Stomach (tissue), 9 donors: ENCODE data around the gene NEU2. TPM values are rescaled to one million over a fixed set of nuclear protein-coding genes. Genes with fewer than 3 reads are reported as not detected.

ENCODE experiments used
- DNase-seq, 2 donors: peaks; one replicate each; pipeline versions ENCODE4 v3.0.0 to v3.0.0-alpha.2; 2013 to 2019
- H3K27ac ChIP-seq, 5 donors: fragments of 200-600 bp in 4 of 5; sonication (generic) in 4 of 5; one replicate each; pipeline ENCODE4 v1.5.1; 2013 to 2019; ENCODE audit warnings: mild to moderate bottlenecking in 1 of 5, moderate library complexity in 1 of 5
- H3K27me3 ChIP-seq, 3 donors: fragments of 200-600 bp; sonication (generic); one replicate each; pipeline ENCODE4 v1.5.1; 2017 to 2019; ENCODE audit warnings: mixed run types in 1 of 3
- H3K36me3 ChIP-seq, 4 donors: fragments of 200-600 bp; sonication (generic); 1 replicate in 3 of 4; 2 replicates in 1 of 4; pipeline ENCODE4 v1.5.1; 2016 to 2019
- H3K4me1 ChIP-seq, 4 donors: fragments of 200-600 bp; sonication (generic); one replicate each; pipeline ENCODE4 v1.5.1; 2016 to 2019
- H3K4me3 ChIP-seq, 4 donors: fragments of 200-600 bp; sonication (generic) in 3 of 4; one replicate each; pipeline ENCODE4 v1.5.1; 2016 to 2019; ENCODE audit warnings: mild to moderate bottlenecking in 1 of 4
- H3K9me3 ChIP-seq, 4 donors: fragments of 200-600 bp; sonication (generic); one replicate each; pipeline ENCODE4 v1.5.1; 2016 to 2019
- EP300 ChIP-seq: sonication (generic); formaldehyde crosslinking; IDR thresholded peaks from one replicate; pipeline ENCODE4 v1.6.1; 2017; ENCODE audit warnings: antibody characterized with exemption
- POLR2A ChIP-seq, 4 donors: fragments of 450-650 bp; IDR thresholded peaks; one replicate each; pipeline ENCODE4 v1.6.1; 2016; ENCODE audit warnings: antibody characterized with exemption in 4 of 4, control low read depth in 2 of 4, mild to moderate bottlenecking in 1 of 4, moderate library complexity in 1 of 4
- POLR2AphosphoS5 ChIP-seq, 3 donors: sonication (generic); formaldehyde crosslinking; IDR thresholded peaks; one replicate each; pipeline ENCODE4 v1.6.1; 2016; ENCODE audit warnings: antibody characterized with exemption in 3 of 3
- WGBS, 5 donors: extraction: QIAGEN DNeasy Blood & Tissue Kit in 3 of 5; methylation state at CpG; one replicate each; pipeline versions ENCODE4 v1.1.5 to v1.1.7; 2013 to 2018; 5-methylcytosine and 5-hydroxymethylcytosine counted together
- intact Hi-C: fragments of 100-400 bp; cut with DNase I; formaldehyde crosslinking; loops from one replicate; pipeline ENCODE4 v1.15.1; 2023; ENCODE audit warnings: low total_unique reads
- polyA plus RNA-seq, 3 donors: library from polyadenylated mRNA; stranded (reverse); fragments of 200-250 nt; gene quantifications; one replicate each; pipeline ENCODE4 v1.2.3, GENCODE V29; 2013
- total RNA-seq, 5 donors: library from RNA; depleted of rRNA; stranded (reverse); fragments of >200 nt; gene quantifications; one replicate each; pipeline versions ENCODE4 v1.1.0 to v1.2.3, GENCODE V29; 2014 to 2016
- TF ChIP-seq, protein P1 (sequence below), 7 experiments: fragments of 450-650 bp in 4 of 7; fragments of 200-600 bp in 3 of 7; sonication (generic) in 3 of 7; IDR thresholded peaks; one replicate each; pipeline ENCODE4 v1.5.1; 2016 to 2019; ENCODE audit warnings: antibody characterized with exemption in 7 of 7, control low read depth in 2 of 7, mild to moderate bottlenecking in 1 of 7
- donor health status: healthy with polysubstance abuse.
- donor health status: Bipolar disorder and iron deficiency.
- donor health status: healthy.

The NEU2 gene
- total and polyA plus RNA-seq, 8 donors, result not detected

DNA sequence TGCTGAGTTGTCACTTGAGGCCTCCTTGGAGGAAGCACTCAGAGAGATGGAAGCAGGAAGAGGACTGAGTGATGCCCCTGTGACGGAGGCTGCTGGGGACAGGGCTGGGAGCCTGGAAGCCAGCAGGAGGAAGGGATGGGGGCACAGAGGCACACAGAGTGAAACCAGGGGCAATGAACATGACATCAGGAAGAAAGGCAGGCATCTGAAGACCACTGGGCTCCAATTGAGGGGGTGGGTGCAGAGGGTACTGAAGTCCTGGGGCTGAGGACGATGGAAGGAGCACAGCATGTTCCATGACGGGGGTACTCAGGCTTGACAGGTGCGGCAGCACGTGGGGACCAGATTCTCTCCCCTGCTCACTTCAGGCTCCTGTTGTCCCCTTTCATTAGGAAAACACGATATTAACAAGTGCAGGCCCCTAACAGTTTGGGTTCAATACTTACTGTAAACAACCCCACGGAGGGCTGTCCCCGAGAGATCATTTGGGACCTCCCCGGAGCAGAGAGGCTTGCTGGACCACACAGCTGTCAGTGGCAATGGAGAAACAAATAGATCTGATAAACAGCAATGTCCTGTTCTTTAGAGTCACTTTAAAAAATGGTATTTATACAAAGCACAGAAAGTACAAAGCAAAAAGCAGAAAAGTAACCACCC, 36.4 kb downstream of the NEU2 start:
- 55 to 66% (median 62%) methylated on average over 9 of the region's 9 CpGs for WGBS, 5 donors
- TF ChIP-seq POLR2A (IDR thresholded peaks at IDR 0.05) (no peak), EP300 (no peak), POLR2AphosphoS5 (IDR thresholded peaks at IDR 0.05) (no peak)
- TF ChIP-seq, protein P1, sequence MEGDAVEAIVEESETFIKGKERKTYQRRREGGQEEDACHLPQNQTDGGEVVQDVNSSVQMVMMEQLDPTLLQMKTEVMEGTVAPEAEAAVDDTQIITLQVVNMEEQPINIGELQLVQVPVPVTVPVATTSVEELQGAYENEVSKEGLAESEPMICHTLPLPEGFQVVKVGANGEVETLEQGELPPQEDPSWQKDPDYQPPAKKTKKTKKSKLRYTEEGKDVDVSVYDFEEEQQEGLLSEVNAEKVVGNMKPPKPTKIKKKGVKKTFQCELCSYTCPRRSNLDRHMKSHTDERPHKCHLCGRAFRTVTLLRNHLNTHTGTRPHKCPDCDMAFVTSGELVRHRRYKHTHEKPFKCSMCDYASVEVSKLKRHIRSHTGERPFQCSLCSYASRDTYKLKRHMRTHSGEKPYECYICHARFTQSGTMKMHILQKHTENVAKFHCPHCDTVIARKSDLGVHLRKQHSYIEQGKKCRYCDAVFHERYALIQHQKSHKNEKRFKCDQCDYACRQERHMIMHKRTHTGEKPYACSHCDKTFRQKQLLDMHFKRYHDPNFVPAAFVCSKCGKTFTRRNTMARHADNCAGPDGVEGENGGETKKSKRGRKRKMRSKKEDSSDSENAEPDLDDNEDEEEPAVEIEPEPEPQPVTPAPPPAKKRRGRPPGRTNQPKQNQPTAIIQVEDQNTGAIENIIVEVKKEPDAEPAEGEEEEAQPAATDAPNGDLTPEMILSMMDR (IDR thresholded peaks at IDR 0.05), result no peak
- Histone ChIP-seq H3K27ac (no peak overlapping the region), H3K9me3 (peaks cover 0 to 5% (median 0%) of the 10 kb centered on the region in 4 donors), H3K27me3 (no peaks in the 10 kb centered on the region), H3K4me1 (peaks cover 0 to 25% (median 7%) of the 10 kb centered on the region in 4 donors), H3K36me3 (peaks cover 0 to 11% (median 0%) of the 10 kb centered on the region in 4 donors), H3K4me3 (no peak overlapping the region)
- intact Hi-C loops, result no loop called here
- DNase-seq, result peak in 1 of 2 donors; percentile 20

DNA sequence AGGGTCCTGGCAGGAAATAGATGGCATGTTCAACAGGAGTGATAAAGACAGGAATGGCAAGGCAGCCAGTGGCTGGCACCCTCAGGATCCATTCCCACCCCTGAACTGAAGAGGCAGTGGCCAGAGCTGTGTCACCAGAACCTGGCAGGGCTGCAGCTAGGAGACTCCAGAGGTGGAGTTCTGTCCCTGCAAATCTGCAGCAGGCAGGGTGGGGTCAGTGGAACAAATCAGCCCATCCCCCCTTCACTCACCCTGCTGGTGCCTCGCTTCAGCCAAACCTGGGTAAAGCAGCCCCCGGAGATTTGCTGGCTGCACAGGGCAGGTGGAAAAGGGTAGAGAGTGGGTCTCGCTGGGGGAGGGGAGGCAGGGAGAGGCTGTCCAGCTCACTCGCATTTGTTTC, 40.4 kb downstream of the NEU2 start:
- TF ChIP-seq EP300 (no peak), POLR2AphosphoS5 (IDR thresholded peaks at IDR 0.05) (no peak), POLR2A (IDR thresholded peaks at IDR 0.05) (no peak)
- TF ChIP-seq, protein P1 (IDR thresholded peaks at IDR 0.05), result no peak

DNA sequence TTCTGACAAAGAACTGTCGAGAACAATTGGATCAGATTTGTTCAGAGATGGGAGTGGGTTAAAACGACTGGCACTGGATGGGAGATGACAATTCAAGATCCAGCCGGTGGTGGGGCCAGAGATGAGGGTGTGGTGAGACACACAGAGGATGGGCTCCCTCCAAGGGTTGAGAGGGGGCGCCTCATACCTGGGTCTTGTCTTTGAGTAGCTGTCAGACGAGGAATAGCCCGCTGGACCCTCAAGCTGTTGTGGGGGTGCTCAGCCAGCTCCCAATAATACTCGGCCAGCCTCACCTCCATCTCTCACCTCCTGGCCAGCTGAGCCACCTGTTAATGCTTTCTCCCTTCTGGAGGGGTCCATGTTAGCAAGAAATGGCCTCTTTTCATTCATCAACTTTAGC, 41.6 kb downstream of the NEU2 start:
- H3K27ac ChIP-seq, result no peak overlapping the region
- intact Hi-C loops, result no loop called here
- 70 to 80% (median 76%) methylated on average over 7 of the region's 7 CpGs for WGBS, 5 donors
- H3K4me3 ChIP-seq, result no peak overlapping the region
- H3K9me3 ChIP-seq, result peaks cover 0 to 5% (median 0%) of the 10 kb centered on the region in 4 donors
- DNase-seq, result peak in 1 of 2 donors; percentile 24
- no peaks in the 10 kb centered on the region for H3K27me3 ChIP-seq
- no peak for TF ChIP-seq POLR2AphosphoS5 (IDR thresholded peaks at IDR 0.05)
- no peak for TF ChIP-seq EP300
- TF ChIP-seq, protein P1 (IDR thresholded peaks at IDR 0.05), result no peak
- no peak for TF ChIP-seq POLR2A (IDR thresholded peaks at IDR 0.05)
- H3K4me1 ChIP-seq, result peaks cover 4 to 40% (median 9%) of the 10 kb centered on the region in 4 donors
- H3K36me3 ChIP-seq, result peaks cover 0 to 4% (median 0%) of the 10 kb centered on the region in 4 donors

More for the DNA sequence above, 40.4 kb downstream of the NEU2 start:
- peak in 1 of 2 donors; percentile 1 for DNase-seq
- intact Hi-C loops, result no loop called here
- Histone ChIP-seq H3K36me3 (peaks cover 0 to 4% (median 0%) of the 10 kb centered on the region in 4 donors), H3K4me1 (peaks cover 4 to 42% (median 9%) of the 10 kb centered on the region in 4 donors), H3K27me3 (no peaks in the 10 kb centered on the region), H3K4me3 (no peak overlapping the region), H3K9me3 (peaks cover 0 to 5% (median 0%) of the 10 kb centered on the region in 4 donors), H3K27ac (no peak overlapping the region)
- WGBS, 5 donors, result 65 to 77% (median 71%) methylated on average over 4 of the region's 4 CpGs

DNA sequence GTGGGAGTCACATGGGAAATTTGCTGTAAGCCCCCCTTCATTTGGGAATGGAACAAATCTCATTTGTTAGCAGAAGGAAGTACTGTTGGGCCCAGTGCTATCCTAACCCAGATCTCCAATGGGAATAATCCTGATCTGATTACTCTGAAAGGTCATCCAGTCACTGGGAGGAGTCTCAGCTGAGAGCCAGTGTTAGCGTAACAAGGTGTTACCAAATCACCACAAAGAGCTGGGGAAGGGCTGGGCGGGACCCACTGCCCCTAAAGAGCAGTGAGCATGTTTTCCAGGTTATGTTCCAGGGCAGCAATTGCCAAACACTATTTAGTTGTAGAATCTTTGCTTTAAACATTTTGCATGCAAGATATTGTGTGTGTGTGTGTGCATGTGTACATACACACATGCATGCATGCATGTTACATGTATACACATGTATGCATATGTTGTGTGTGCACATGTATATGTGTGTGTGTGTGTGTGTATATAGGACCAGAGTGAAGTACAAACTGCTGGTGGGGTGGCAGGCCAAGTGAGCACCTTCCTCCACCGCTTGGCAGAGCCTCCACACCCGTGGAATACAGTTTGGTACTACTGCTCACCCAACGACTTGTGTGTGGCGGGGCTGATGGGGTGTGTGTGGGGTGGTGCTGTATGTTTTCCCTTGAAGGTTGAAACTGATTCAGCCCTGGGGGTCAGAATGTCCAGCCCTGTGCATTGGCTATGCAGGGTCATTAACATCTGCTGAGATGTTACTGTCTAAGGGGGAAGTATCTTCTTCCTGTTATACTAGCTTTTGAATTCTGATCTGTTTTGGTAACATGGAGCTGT, 42.9 kb downstream of the NEU2 start:
- no peak for TF ChIP-seq POLR2A (IDR thresholded peaks at IDR 0.05)
- TF ChIP-seq, protein P1 (IDR thresholded peaks at IDR 0.05), result no peak
- no peak for TF ChIP-seq POLR2AphosphoS5 (IDR thresholded peaks at IDR 0.05)
- no peak for TF ChIP-seq EP300
- H3K9me3 ChIP-seq, result peaks cover 0 to 5% (median 0%) of the 10 kb centered on the region in 4 donors
- WGBS, 5 donors, result 58 to 64% (median 60%) methylated on average over 6 of the region's 6 CpGs
- H3K27me3 ChIP-seq, result no peaks in the 10 kb centered on the region
- no peak overlapping the region for H3K4me3 ChIP-seq
- peak overlapping the region in 4 of 5 donors; percentile 1 to 68 (median 52) for H3K27ac ChIP-seq
- H3K4me1 ChIP-seq, result peaks cover 4 to 52% (median 9%) of the 10 kb centered on the region in 4 donors
- peak in 1 of 2 donors; percentile 25 for DNase-seq
- intact Hi-C loops, result no loop called here
- peaks cover 0 to 4% (median 0%) of the 10 kb centered on the region in 4 donors for H3K36me3 ChIP-seq
